Neural progenitor cell (in vitro differentiated cells): ENCODE measurements around the gene PCDHGA8.

Source experiments
- EZH2 ChIP-seq: fragments of 200-600 bp; sonication (generic); IDR thresholded peaks from 2 replicates; pipeline ENCODE4 v1.6.1; 2017; ENCODE audit warnings: antibody characterized with exemption, mild to moderate bottlenecking, moderate library complexity
- TF ChIP-seq, protein P1 (sequence below): fragments of 200-600 bp; sonication (generic); IDR thresholded peaks from 2 replicates; pipeline ENCODE4 v1.5.1; 2017; ENCODE audit warnings: antibody characterized with exemption, mild to moderate bottlenecking

DNA sequence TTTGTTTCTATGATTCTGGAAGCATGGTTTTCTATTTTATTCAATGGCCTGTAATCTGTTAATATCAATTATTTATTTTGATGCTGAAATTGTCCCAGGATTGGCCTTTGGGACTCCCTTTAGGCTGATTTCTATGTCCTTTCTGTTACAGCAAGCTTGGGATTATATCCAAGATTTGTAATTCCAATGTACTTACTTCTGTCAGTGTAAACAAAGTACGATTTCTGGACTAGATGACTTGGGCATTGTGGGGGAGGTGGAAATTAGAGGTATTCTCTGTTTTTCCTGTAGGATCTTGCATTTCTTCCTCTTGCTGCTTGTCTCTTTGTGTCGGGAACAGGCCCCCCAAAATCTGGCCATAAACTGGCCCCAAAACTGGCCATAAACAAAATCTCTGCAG, 41.6 kb downstream of the PCDHGA8 start:
- TF ChIP-seq, protein P1, sequence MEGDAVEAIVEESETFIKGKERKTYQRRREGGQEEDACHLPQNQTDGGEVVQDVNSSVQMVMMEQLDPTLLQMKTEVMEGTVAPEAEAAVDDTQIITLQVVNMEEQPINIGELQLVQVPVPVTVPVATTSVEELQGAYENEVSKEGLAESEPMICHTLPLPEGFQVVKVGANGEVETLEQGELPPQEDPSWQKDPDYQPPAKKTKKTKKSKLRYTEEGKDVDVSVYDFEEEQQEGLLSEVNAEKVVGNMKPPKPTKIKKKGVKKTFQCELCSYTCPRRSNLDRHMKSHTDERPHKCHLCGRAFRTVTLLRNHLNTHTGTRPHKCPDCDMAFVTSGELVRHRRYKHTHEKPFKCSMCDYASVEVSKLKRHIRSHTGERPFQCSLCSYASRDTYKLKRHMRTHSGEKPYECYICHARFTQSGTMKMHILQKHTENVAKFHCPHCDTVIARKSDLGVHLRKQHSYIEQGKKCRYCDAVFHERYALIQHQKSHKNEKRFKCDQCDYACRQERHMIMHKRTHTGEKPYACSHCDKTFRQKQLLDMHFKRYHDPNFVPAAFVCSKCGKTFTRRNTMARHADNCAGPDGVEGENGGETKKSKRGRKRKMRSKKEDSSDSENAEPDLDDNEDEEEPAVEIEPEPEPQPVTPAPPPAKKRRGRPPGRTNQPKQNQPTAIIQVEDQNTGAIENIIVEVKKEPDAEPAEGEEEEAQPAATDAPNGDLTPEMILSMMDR: no peak
- no peak for TF ChIP-seq EZH2
